Type B pancreatic cell (in vitro differentiated cells): ENCODE measurements around the gene ETFBKMT. TPM values are rescaled to one million over a fixed set of nuclear protein-coding genes. Genes with fewer than 3 reads are reported as not detected.

Source experiments
- DNase-seq: peaks from one replicate; pipeline ENCODE4 v3.0.0; 2021; ENCODE audit warnings: mixed read lengths; ENCODE audit not compliant: unreplicated experiment; ENCODE audit errors: extremely low spot score
- H3K27ac Mint-ChIP-seq: 2 replicates; pipeline ENCODE4 v1.8.0; 2021; ENCODE audit warnings: mild to moderate bottlenecking, mixed read lengths
- H3K27me3 Mint-ChIP-seq: 2 replicates; pipeline ENCODE4 v1.8.0; 2021; ENCODE audit warnings: mixed read lengths
- H3K36me3 Mint-ChIP-seq: 2 replicates; pipeline ENCODE4 v1.8.0; 2021; ENCODE audit warnings: mixed read lengths
- H3K4me1 Mint-ChIP-seq: one replicate; pipeline ENCODE4 v1.8.0; 2021; ENCODE audit warnings: mixed read lengths; ENCODE audit not compliant: unreplicated experiment
- H3K4me3 Mint-ChIP-seq: 2 replicates; pipeline ENCODE4 v1.8.0; 2021; ENCODE audit warnings: mild to moderate bottlenecking, mixed read lengths
- H3K9me3 Mint-ChIP-seq: 2 replicates; pipeline ENCODE4 v1.8.0; 2021; ENCODE audit warnings: mixed read lengths
- CTCF ChIP-seq: fragments of 200-600 bp; sonication (generic); conservative IDR thresholded peaks from 2 replicates; pipeline ENCODE4 v1.5.0; 2021; ENCODE audit warnings: antibody characterized with exemption, mild to moderate bottlenecking
- total RNA-seq: library from RNA; stranded (reverse); gene quantifications from 2 replicates; pipeline ENCODE4 v1.2.1, GENCODE V29; 2021; ENCODE audit warnings: low replicate concordance

ETFBKMT gene
- total RNA-seq, 1 donor from 2014 or later = 2.0 TPM

- Mint-ChIP-seq H3K4me1 (peaks cover 12% of the 10 kb centered on the region), H3K36me3 (no peaks in the 10 kb centered on the region), H3K27ac (no peak overlapping the region), H3K27me3 (peaks cover 7% of the 10 kb centered on the region), H3K4me3 (no peak overlapping the region), H3K9me3 (no peaks in the 10 kb centered on the region)
- no peak for TF ChIP-seq CTCF
- DNase-seq = no peak
Measured at GRCh38 chr12:31633464-31633863, 26.0 kb upstream of the ETFBKMT start.

GRCh38 chr12:31634620-31635019 lies 24.9 kb upstream of the ETFBKMT start:
- TF ChIP-seq CTCF = no peak

GRCh38 chr12:31641509-31642090 lies 17.9 kb upstream of the ETFBKMT start:
- no peak for TF ChIP-seq CTCF
- no peak for DNase-seq
- Mint-ChIP-seq H3K4me3 (no peak overlapping the region), H3K4me1 (peaks cover 7% of the 10 kb centered on the region), H3K27ac (no peak overlapping the region), H3K36me3 (no peaks in the 10 kb centered on the region), H3K9me3 (no peaks in the 10 kb centered on the region), H3K27me3 (no peaks in the 10 kb centered on the region)

More at GRCh38 chr12:31634620-31635019, 24.9 kb upstream of the ETFBKMT start:
- Mint-ChIP-seq H3K4me1 (peaks cover 7% of the 10 kb centered on the region), H3K36me3 (no peaks in the 10 kb centered on the region), H3K27ac (no peak overlapping the region), H3K9me3 (no peaks in the 10 kb centered on the region), H3K27me3 (peaks cover 7% of the 10 kb centered on the region), H3K4me3 (no peak overlapping the region)
- DNase-seq = no peak

GRCh38 chr12:31644536-31644935 lies 15.0 kb upstream of the ETFBKMT start:
- Mint-ChIP-seq H3K4me1 (peaks cover 9% of the 10 kb centered on the region), H3K27ac (peak overlapping the region; percentile 37), H3K4me3 (no peak overlapping the region), H3K36me3 (no peaks in the 10 kb centered on the region), H3K9me3 (no peaks in the 10 kb centered on the region), H3K27me3 (no peaks in the 10 kb centered on the region)
- no peak for TF ChIP-seq CTCF
- no peak for DNase-seq

GRCh38 chr12:31645924-31646323 lies 13.6 kb upstream of the ETFBKMT start:
- Mint-ChIP-seq H3K9me3 (no peaks in the 10 kb centered on the region), H3K36me3 (no peaks in the 10 kb centered on the region), H3K27me3 (no peaks in the 10 kb centered on the region), H3K27ac (peak overlapping the region; percentile 15), H3K4me1 (peaks cover 9% of the 10 kb centered on the region), H3K4me3 (no peak overlapping the region)
- DNase-seq = no peak
- no peak for TF ChIP-seq CTCF

GRCh38 chr12:31647086-31647491 lies 12.4 kb upstream of the ETFBKMT start:
- no peak for DNase-seq
- Mint-ChIP-seq H3K36me3 (no peaks in the 10 kb centered on the region), H3K4me1 (peaks cover 9% of the 10 kb centered on the region), H3K27ac (no peak overlapping the region), H3K4me3 (no peak overlapping the region), H3K9me3 (no peaks in the 10 kb centered on the region), H3K27me3 (no peaks in the 10 kb centered on the region)
- TF ChIP-seq CTCF = no peak
